NCI-H2227 (cell line): ENCODE measurements around the gene PDF.
"Not testable (repeated sequence)": the region's sequence is repeated elsewhere in the genome, so short reads cannot be mapped to it uniquely, and the experiment has no call there.

Experiments used
- DNase-seq: peaks from one replicate; lab custom pipeline; 2025; ENCODE audit not compliant: unreplicated experiment; lab: John Stamatoyannopoulos, UW

PDF gene

GRCh38 chr16:69318177-69318910 is 12.0 kb downstream of the PDF start:
- no peak for DNase-seq

GRCh38 chr16:69316595-69317034 is 13.8 kb downstream of the PDF start:
- DNase-seq = no peak

GRCh38 chr16:69315486-69316311 is 14.7 kb downstream of the PDF start:
- DNase-seq = no peak

- no peak for DNase-seq
These were observed 15.9 kb downstream of the PDF start for GRCh38 chr16:69314534-69314933.

DNA sequence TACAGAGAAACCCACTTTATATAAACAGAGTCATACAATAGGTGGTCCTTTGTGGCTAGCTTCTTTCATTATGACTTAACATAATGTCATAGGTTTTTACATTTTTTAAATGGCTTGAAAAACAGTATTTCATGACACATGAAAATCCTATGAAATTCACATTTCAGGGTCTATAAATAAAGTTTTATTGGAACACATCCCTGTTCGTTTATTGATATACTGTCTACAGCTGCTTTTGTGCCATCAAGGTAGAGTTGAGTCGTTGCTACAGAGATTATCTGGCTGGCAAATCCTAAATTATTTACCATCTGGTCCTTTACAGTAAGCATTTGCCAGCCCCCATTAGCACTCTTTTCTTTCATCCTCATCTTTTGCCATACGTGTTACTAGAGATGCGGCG is 16.9 kb downstream of the PDF start:
- DNase-seq = no peak

DNA sequence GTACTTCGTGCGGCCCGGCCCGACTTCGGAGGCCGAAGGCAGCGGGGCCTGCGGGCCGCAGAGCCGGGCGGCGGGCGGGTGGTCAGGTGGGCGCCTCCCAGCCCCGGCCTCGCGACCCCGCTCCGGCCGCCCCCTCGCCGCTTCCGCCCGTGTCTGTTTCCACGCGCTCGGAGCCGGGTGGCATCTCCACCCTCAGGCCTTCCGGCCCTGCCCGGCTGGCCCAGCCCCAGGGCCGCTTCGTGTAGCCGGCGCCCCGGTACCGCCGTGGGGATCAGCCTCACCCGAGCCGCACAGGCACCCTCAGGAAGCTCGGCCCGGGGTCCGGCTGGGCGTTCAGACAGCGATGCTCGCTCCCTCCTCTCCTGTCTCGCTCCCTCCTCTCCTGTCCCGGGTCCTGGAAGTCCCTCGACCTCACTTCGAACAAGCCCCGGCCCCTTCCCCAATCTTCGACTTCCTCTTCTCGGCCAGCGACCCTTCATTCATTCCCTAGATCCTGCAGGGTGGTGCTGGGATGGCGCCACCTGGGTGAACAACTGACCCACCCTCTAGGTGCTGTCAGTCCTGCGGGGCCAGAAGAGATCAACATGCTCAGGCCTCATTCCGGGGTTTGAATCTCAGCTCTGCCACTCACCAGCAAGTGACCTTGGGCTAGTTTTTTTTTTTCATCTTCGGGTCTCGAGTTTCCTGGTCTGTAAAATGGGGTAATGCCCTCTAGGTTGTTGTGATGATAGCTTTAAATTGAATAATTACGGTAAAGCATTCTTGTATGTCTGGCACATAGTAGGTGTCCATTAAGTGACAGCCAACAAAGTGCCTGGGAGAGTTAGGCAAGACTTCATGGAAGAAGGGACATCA is 18.6 kb downstream of the PDF start:
- peak; percentile 36 for DNase-seq

DNA sequence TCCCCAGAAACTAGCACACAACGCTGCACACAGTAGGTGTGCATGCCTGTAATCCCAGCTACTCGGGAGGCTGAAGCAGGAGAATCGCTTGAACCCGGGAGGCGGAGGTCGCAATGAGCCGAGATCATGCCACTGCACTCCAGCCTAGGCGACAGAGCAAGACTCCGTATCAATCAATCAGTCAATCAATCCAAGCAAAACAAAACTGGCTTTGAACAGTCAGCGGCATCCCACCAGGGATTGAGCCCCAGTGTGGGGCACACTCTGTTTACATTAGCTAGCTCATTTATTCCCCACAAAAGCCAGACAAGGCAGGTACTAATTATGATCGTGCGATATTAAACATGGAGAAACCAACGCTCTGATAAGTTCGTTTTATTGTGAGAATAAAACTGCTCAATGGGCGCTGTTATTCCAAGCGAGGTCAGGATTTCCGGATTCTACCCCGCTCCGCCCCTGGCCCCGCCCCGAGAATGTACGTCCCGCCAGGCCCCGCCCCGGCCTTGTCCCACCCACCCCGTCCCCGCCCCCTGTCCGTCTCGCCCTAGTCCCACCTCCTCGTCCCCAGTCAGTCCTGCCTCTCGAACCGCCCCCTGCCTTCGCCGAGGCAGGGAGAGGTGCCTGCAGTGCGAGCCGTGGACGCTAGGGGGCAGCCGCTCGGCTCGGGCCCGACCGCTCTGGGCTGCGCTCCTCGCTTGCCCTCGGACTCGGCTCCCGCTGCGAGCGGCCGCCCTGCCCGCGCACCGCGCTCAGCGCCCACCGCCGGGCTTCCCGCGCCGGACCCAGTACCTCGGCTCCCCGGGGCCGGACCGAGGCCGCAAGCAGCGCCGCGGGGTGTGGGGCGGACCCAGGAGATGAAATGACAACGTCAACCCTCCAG is 19.5 kb downstream of the PDF start, which contains the start of gene VPS4A:
VPS4A (plus strand) TSS at position 698 of the 880 bp plus-strand sequence; CDS start at position 860, 162 bp downstream.
- DNase-seq = peak; percentile 94

DNA sequence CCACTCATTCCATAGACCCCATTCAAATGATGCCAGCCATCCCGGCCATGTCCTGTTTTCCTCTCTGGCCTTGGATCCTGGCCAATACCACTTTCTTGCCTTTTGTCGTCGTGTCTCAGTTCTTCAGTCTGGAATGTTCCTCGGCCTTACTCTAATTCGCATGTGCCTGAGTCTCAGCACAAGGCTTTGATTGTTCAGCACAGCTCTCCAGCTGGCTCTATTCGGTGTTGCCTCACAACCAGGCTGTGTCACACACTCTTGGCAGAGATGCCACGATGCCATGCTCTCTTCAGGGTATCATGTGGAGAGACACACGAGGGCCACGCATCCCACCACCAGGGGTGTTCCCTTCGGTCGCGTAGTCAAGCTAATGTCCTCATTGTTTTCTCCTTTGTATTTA is 21.1 kb downstream of the PDF start:
- DNase-seq = no peak

- no peak for DNase-seq
These were observed 22.5 kb downstream of the PDF start for GRCh38 chr16:69307856-69308255.

DNA sequence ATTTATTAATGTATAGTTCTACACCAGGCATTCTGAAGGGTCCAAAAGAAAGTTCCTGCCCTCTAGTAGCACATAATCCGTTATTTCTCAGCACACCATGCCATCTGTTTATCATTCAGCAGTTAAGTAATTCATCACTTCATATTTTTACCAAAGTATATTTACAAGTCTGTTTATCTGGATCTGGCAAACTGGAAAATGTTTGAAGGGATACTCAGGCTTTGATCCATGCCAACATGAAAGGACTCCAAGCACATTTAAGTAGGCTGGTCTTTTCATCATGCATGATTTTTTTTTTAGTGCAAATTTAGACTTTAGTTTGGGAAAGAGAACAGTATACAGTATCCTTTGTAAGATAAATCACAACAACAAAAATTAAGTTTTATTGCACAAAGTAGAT is 23.3 kb downstream of the PDF start:
- no peak for DNase-seq

DNA sequence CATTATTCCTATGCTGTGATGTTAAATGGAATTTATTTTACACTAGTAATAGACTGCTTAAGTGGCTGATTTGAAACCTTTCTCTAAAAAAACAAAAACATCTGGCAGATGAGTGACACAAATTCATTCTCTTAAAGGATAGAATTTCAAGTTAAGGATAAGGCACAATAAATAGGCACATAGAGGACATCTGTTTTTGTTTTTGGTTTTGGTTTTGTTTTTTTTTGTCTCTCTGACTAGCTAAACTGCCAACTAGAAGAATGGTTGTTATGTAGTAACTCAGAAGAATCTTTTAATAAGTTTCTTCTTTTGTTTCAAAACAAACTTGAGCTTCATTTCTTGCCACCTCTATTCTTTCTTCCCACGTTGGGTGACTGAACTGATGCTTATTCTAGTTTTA is 24.4 kb downstream of the PDF start:
- no peak for DNase-seq

DNA sequence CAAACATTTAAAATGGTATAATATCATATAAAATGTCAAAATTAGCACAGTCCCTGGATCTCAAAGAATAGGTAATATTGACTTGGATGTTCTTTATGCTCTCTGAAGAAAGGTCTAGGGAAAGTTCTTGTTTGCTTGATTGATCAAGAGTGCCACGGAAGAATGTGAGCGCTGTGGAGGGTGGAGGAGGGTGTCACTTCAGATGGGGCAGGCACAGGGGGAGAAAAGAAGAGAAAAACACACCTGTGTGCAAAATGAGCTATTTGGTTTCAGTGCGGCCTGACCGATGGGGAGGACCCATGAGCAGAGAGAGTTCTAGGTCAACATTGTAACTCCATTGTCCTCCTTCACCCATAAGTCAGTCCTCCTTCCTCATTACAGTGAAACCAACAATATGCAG is 28.1 kb downstream of the PDF start:
- no peak for DNase-seq

DNA sequence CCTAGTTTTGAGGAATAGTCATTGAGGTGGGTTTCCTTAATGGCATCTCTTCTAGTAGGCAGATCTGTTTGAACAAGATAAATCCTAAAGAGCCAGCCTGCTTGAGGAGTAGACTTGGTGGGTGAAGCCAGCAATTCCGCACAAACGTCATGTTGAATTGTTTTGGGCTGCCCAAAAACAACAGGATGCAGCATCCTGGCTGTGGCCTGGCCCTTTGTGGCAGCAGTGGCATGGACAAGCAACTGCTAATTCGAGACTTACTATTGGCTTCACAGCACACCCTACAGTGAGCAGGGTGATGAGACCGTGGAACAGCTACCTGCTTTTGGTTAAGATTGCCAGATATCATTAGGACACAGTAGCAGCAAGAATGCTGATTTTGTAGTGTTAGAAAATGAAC is 28.5 kb downstream of the PDF start:
- DNase-seq = no peak

DNA sequence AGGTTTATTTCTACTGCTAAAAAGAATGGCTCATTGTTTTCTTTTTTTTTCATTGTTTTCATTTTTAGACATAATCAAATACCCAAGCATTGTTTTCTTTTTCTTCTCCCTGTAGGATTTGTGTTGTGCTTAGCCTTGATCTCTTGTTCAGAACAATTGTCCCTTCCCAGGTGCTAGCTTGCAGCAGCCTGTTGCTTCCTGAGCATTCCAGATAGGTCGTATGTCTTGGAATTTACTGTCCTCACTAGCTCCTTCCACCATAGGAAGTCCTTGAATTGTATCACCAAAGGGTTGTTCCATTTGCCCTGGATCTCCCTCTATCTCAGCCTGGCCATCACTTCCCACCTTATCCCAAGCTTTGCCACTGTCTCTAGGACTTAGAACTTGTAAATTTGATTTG is 29.2 kb downstream of the PDF start:
- DNase-seq = no peak

DNA sequence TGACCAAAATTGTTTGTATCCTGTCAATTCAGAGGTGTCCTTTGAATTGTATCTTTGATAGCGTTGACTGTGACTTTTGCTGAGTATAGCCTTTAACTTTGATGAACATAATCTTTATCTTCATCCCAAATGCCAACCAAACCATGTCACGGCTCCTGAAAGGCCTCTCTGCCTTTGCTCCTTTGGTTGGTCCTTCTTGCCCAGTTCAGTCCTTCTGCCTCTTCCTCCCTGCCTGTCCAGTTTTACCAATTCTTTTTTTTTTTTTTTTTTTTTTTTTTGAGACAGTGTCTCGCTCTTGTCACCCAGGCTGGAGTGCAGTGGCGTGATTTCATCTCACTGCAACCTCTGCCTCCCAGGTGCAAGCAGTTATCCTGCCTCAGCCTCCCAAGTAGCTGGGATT is 32.1 kb downstream of the PDF start:
- DNase-seq = no peak

DNA sequence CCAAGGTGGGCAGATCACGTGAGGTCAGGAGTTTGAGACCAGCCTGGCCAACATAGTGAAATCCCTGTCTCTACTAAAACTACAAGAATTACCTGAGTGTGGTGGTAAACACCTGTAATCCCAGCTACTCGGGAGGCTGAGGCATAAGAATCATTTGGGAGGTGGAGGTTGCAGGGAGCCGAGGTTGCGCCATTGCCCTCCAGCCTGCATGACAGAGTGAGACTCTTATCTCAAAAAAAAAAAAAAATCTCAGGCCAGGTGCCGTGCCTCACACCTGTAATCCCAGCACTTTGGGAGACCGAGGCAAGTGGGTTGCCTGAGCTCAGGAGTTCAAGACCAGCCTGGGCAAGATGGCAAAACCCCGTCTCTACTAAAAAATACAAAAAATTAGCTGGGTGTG is 33.6 kb downstream of the PDF start:
- not testable (repeated sequence) for DNase-seq

- DNase-seq = no peak
These were observed 36.3 kb downstream of the PDF start for GRCh38 chr16:69294051-69294450.

GRCh38 chr16:69293401-69293800 is 37.0 kb downstream of the PDF start:
- no peak for DNase-seq

DNA sequence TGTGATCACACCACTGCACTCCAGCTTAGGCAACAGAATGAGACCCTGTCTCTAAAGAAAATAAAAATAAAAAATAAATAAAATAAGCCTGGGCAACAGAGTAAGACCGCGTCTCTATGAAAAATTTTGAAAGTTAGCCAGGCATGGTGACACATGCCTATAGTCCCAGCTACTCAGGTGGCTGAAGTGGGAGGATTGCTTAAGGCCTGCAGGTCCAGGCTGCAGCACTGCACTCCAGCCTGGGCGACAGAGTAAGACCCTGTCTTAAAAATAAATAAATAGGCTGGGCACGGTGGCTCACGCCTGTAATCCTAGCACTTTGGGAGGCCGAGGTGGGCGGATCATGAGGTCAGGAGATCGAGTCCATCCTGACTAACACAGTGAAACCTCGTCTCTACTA is 38.7 kb downstream of the PDF start:
- DNase-seq = not testable (repeated sequence)

DNA sequence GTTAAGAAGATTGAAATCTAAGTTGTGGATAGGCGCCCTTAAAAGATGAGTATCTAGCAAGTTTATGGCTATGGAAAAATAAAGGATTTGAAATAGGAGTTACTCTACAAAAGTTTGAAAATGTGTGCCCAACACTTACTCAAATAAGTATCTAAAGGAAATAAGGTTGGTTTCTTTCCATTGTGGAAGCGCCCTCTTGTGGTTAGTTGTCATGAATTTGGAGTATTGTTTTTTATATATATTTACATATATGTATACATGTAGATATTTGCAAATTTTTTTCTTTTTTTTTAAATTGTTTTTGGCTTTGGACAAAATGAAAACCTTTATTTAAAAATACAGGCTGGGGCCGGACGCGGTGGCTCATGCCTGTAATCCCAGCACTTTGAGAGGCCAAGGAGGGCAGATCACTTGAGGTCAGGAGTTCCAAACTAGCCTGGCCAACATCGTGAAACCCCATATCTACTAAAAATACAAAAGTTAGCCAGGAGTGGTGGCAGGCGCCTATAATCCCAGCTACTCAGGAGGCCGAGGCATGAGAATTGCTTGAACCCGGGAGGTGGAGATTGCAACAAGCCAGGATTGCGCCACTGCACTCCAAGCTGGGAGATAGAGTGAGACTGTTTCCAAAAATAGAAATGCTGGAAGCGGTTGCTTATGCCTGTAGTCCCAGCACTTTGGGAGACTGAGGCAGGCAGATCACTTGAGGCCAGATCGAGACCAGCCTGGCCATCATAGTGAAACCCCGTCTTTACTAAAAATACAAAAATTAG is 43.3 kb downstream of the PDF start:
- peak; percentile 50 for DNase-seq
